Panc1 (cell line): Measurements from ENCODE around the gene CYBRD1. TPM values are rescaled to one million over a fixed set of nuclear protein-coding genes. Genes with fewer than 3 reads are reported as not detected.
"Not testable (repeated sequence)": the region's sequence is repeated elsewhere in the genome, so short reads cannot be mapped to it uniquely, and the experiment has no call there.

Experiments used
- ATAC-seq: fragments of 200-7000 bp; cut with Tn5 transposase; 2 replicates; pipeline ENCODE4 v1.9.1; 2020; ENCODE audit warnings: mild to moderate bottlenecking, moderate library complexity
- BruUV-seq: library from RNA; stranded (reverse); fragments of 400-500 nt; replicated peaks from 2 replicates; lab custom pipeline; 2021; lab: Mats Ljungman, UMichigan
- CTCF ChIA-PET: fragments of 300-600 bp; sonication (Branson Sonifier 250); formaldehyde crosslinking; loops from one replicate; lab custom pipeline; 2022; ENCODE audit warnings: antibody characterized with exemption; lab: Charles Lee
- POLR2A ChIA-PET: fragments of 300-600 bp; sonication (Branson Sonifier 250); formaldehyde crosslinking; loops from one replicate; lab custom pipeline; 2022; ENCODE audit warnings: antibody characterized with exemption; lab: Charles Lee
- DNase-seq: peaks from one replicate; pipeline ENCODE4 v3.0.0-alpha.2; 2010; ENCODE audit warnings: low read depth, low spot score
- H3K27ac ChIP-seq: 2 replicates; pipeline ENCODE4 v1.5.1; 2011; ENCODE audit warnings: mild to moderate bottlenecking, low read length, inconsistent platforms
- H3K27me3 ChIP-seq: fragments of 200-500 bp; sonication (Bioruptor generic); 2 replicates; pipeline ENCODE4 v1.6.0; 2014; ENCODE audit warnings: low read length, inconsistent platforms; ENCODE audit not compliant: control insufficient read depth, insufficient read depth
- H3K36me3 ChIP-seq: fragments of 200-500 bp; sonication (Bioruptor generic); 2 replicates; pipeline ENCODE4 v1.5.1; 2014; ENCODE audit warnings: inconsistent platforms, mild to moderate bottlenecking, low read length, moderate library complexity; ENCODE audit not compliant: control insufficient read depth, insufficient read depth
- H3K4me1 ChIP-seq: 2 replicates; pipeline ENCODE4 v1.5.1; 2011; ENCODE audit warnings: inconsistent platforms, mild to moderate bottlenecking, low read length, moderate library complexity; ENCODE audit not compliant: control insufficient read depth, insufficient read depth
- H3K4me3 ChIP-seq, 2 experiments: 2 replicates each; pipeline ENCODE4 v1.5.1; 2011 to 2012; ENCODE audit warnings: low read depth in 2 of 2, low read length in 2 of 2, mild to moderate bottlenecking in 2 of 2, inconsistent platforms in 1 of 2, moderate library complexity in 1 of 2
- H3K9me3 ChIP-seq: fragments of 200-500 bp; sonication (Bioruptor generic); 2 replicates; pipeline ENCODE4 v1.5.1; 2014; ENCODE audit warnings: low read depth, mild to moderate bottlenecking, inconsistent platforms, low read length, moderate library complexity; ENCODE audit not compliant: control insufficient read depth, insufficient read depth
- CTCF ChIP-seq: fragments of 450-650 bp; IDR thresholded peaks from 2 replicates; pipeline ENCODE4 v1.5.1; 2017; ENCODE audit warnings: mild to moderate bottlenecking
- POLR2AphosphoS5 ChIP-seq: IDR thresholded peaks from 2 replicates; pipeline ENCODE4 v1.6.1; 2012; ENCODE audit warnings: mild to moderate bottlenecking, low read depth, low read length, moderate library complexity
- REST ChIP-seq, 2 experiments: IDR thresholded peaks; 2 replicates each; pipeline ENCODE4 v1.6.1; 2011 to 2012; ENCODE audit warnings: low read depth in 2 of 2, control low read depth in 1 of 2, low read length in 1 of 2, mild to moderate bottlenecking in 1 of 2, moderate library complexity in 1 of 2; ENCODE audit not compliant: insufficient read depth in 1 of 2
- SIN3A ChIP-seq: IDR thresholded peaks from 2 replicates; pipeline ENCODE4 v1.6.1; 2012; ENCODE audit warnings: low read depth, mild to moderate bottlenecking, low read length, moderate library complexity, borderline replicate concordance; ENCODE audit not compliant: insufficient read depth
- TCF7L2 ChIP-seq: IDR thresholded peaks from 2 replicates; pipeline ENCODE4 v1.6.1; 2011; ENCODE audit warnings: mild to moderate bottlenecking, low read depth, low read length, inconsistent platforms
- in situ Hi-C: cut with HindIII; loops from 2 replicates; pipeline ENCODE4 v1.10.0; 2016; ENCODE audit warnings: low sequenced_read_pairs, low pct_unique_long_range_greater_than_20kb
- intact Hi-C: fragments of 100-400 bp; cut with micrococcal nuclease; formaldehyde crosslinking; loops from one replicate; pipeline ENCODE4 v1.10.0; 2022; ENCODE audit not compliant: unreplicated experiment
- total RNA-seq: library from RNA; stranded (reverse); gene quantifications from one replicate; pipeline ENCODE4 v1.2.1, GENCODE V29; 2021; ENCODE audit not compliant: unreplicated experiment

CYBRD1 gene
- total RNA-seq, 1 experiment from 2014 or later = 2.5 TPM

GRCh38 chr2:171531836-171532450, 9.7 kb downstream of the CYBRD1 start:
- no peak for TF ChIP-seq POLR2AphosphoS5
- no peak for TF ChIP-seq TCF7L2
- Histone ChIP-seq H3K36me3 (no peaks in the 10 kb centered on the region), H3K27ac (no peak overlapping the region), H3K4me3 (no peak overlapping the region), H3K4me1 (no peaks in the 10 kb centered on the region), H3K27me3 (peaks cover 38% of the 10 kb centered on the region), H3K9me3 (no peaks in the 10 kb centered on the region)
- BruUV-seq = no TSS peak
- intact Hi-C loops = no loop called here
- no peak for ATAC-seq
- DNase-seq = no peak
- POLR2A ChIA-PET = no interaction called here
- CTCF ChIA-PET = interaction anchor here (1.5 kb wide), 1 partner anchor 10 kb away, joined by 5 read pairs; no protein-coding TSS in a partner anchor
- in situ Hi-C loops = no loop called here

- CTCF ChIA-PET = no interaction called here
- no peak for TF ChIP-seq REST (IDR thresholded peaks at IDR 0.05; ENCODE audit: insufficient read depth in 1 of 2, low read depth in 2 of 2, low read length in 1 of 2)
- TF ChIP-seq SIN3A = no peak
- TF ChIP-seq CTCF = no peak
- no peak for TF ChIP-seq TCF7L2
- no peak for TF ChIP-seq POLR2AphosphoS5
- DNase-seq (no peak), ATAC-seq (no peak)
- H3K4me3 ChIP-seq = no peak overlapping the region
- H3K4me1 ChIP-seq = no peaks in the 10 kb centered on the region
- POLR2A ChIA-PET = no interaction called here
- intact Hi-C loops (no loop called here), in situ Hi-C loops (no loop called here)
- no TSS peak for BruUV-seq
- peaks cover 31% of the 10 kb centered on the region for H3K27me3 ChIP-seq
- no peaks in the 10 kb centered on the region for H3K36me3 ChIP-seq
- H3K27ac ChIP-seq = no peak overlapping the region
- no peaks in the 10 kb centered on the region for H3K9me3 ChIP-seq
These were observed 11.1 kb downstream of the CYBRD1 start for GRCh38 chr2:171533331-171533730.

GRCh38 chr2:171535528-171535927, 13.3 kb downstream of the CYBRD1 start:
- ATAC-seq, H3K9me3 ChIP-seq, in situ Hi-C loops, H3K4me1 ChIP-seq, DNase-seq, H3K4me3 ChIP-seq, H3K27ac ChIP-seq, H3K36me3 ChIP-seq, intact Hi-C loops, POLR2A ChIA-PET, BruUV-seq, CTCF ChIA-PET: not testable (repeated sequence)
- H3K27me3 ChIP-seq = peaks cover 19% of the 10 kb centered on the region
